ENCODE results near the gene CCN5.

The CCN5 gene

GRCh38 chr20:44716309-44717106 lies 1.3 kb downstream of the CCN5 start:
- peak; percentile 77 for DNase-seq (ENCODE audit: low read depth)

- DNase-seq (ENCODE audit: low read depth), result no peak
Measured at GRCh38 chr20:44717986-44718385, 2.8 kb downstream of the CCN5 start.

GRCh38 chr20:44719841-44720240 lies 4.7 kb downstream of the CCN5 start:
- DNase-seq (ENCODE audit: low read depth), result no peak

GRCh38 chr20:44720621-44720996 lies 5.4 kb downstream of the CCN5 start:
- peak; percentile 91 for DNase-seq (ENCODE audit: low read depth)

- DNase-seq (ENCODE audit: low read depth), result peak; percentile 92
Measured at GRCh38 chr20:44720997-44721784, 6.0 kb downstream of the CCN5 start.

- DNase-seq (ENCODE audit: low read depth), result no peak
Measured at GRCh38 chr20:44721785-44722054, 6.6 kb downstream of the CCN5 start.

- no peak for DNase-seq (ENCODE audit: low read depth)
Measured at GRCh38 chr20:44722990-44723389, 7.8 kb downstream of the CCN5 start.

GRCh38 chr20:44723391-44723790 lies 8.2 kb downstream of the CCN5 start:
- DNase-seq (ENCODE audit: low read depth), result peak; percentile 33

GRCh38 chr20:44723798-44724362 lies 8.7 kb downstream of the CCN5 start:
- no peak for DNase-seq (ENCODE audit: low read depth)

GRCh38 chr20:44724423-44725091 lies 9.4 kb downstream of the CCN5 start:
- no peak for DNase-seq (ENCODE audit: low read depth)

- no peak for DNase-seq (ENCODE audit: low read depth)
Measured at GRCh38 chr20:44725837-44726236, 10.7 kb downstream of the CCN5 start.

- DNase-seq (ENCODE audit: low read depth), result no peak
Measured at GRCh38 chr20:44727039-44727438, 11.9 kb downstream of the CCN5 start.

GRCh38 chr20:44727651-44728050 lies 12.5 kb downstream of the CCN5 start:
- DNase-seq (ENCODE audit: low read depth), result no peak

GRCh38 chr20:44728801-44729443 lies 13.8 kb downstream of the CCN5 start:
- DNase-seq (ENCODE audit: low read depth), result peak; percentile 95

GRCh38 chr20:44730441-44730840 lies 15.3 kb downstream of the CCN5 start:
- peak; percentile 97 for DNase-seq (ENCODE audit: low read depth)

- no peak for DNase-seq (ENCODE audit: low read depth)
Measured at GRCh38 chr20:44731657-44732056, 16.5 kb downstream of the CCN5 start.

GRCh38 chr20:44732327-44732726 lies 17.2 kb downstream of the CCN5 start:
- DNase-seq (ENCODE audit: low read depth), result no peak

- DNase-seq (ENCODE audit: low read depth), result peak; percentile 80
Measured at GRCh38 chr20:44733341-44734069, 18.3 kb downstream of the CCN5 start.

- peak; percentile 82 for DNase-seq (ENCODE audit: low read depth)
Measured at GRCh38 chr20:44734938-44735337, 19.8 kb downstream of the CCN5 start.

- no peak for DNase-seq (ENCODE audit: low read depth)
Measured at GRCh38 chr20:44735816-44736169, 20.6 kb downstream of the CCN5 start.

- DNase-seq (ENCODE audit: low read depth), result peak; percentile 84
Measured at GRCh38 chr20:44736170-44737021, 21.2 kb downstream of the CCN5 start.

Measured in EH (cell line).